GM19324 (cell line): ENCODE measurements around the gene GRHPR.
"Not testable (repeated sequence)": the region's sequence is repeated elsewhere in the genome, so short reads cannot be mapped to it uniquely, and the experiment has no call there.

Experiments used
- ATAC-seq: cut with Tn5 transposase; IDR thresholded peaks from one replicate; pipeline ENCODE4 v1.9.1; 2021; ENCODE audit warnings: mild to moderate bottlenecking, moderate library complexity; ENCODE audit not compliant: unreplicated experiment, low FRiP score

GRHPR gene

GRCh38 chr9:37474438-37474837 lies 51.9 kb downstream of the GRHPR start:
- no peak for ATAC-seq

GRCh38 chr9:37476930-37477329 lies 54.4 kb downstream of the GRHPR start:
- ATAC-seq: no peak

GRCh38 chr9:37477443-37477842 lies 54.9 kb downstream of the GRHPR start:
- ATAC-seq: not testable (repeated sequence)

- not testable (repeated sequence) for ATAC-seq
These were observed 55.6 kb downstream of the GRHPR start for GRCh38 chr9:37477987-37478619.

GRCh38 chr9:37480759-37481158 lies 58.3 kb downstream of the GRHPR start:
- ATAC-seq: no peak

- peak; percentile 98 for ATAC-seq
These were observed 63.1 kb downstream of the GRHPR start, which contains the start of gene POLR1E for GRCh38 chr9:37485389-37486255. Gene POLR1E (plus strand): TSS chr9:37485948. CDS start chr9:37486048, 100 bp downstream.

GRCh38 chr9:37486256-37486615 lies 63.7 kb downstream of the GRHPR start:
- ATAC-seq: no peak
